GM12864 (cell line): ENCODE data around the gene LRSAM1.

ENCODE experiments used
- DNase-seq: peaks from one replicate; pipeline ENCODE4 v3.0.0-alpha.2; 2011; ENCODE audit warnings: low read depth
- H3K4me3 ChIP-seq: 2 replicates; pipeline ENCODE4 v1.5.1; 2011; ENCODE audit warnings: mild to moderate bottlenecking, low read depth, low read length, control low read depth
- TF ChIP-seq, protein P1 (sequence below): IDR thresholded peaks from 2 replicates; pipeline ENCODE4 v1.5.1; 2011; ENCODE audit warnings: low read depth, mild to moderate bottlenecking, moderate library complexity, low read length, control low read depth, inconsistent platforms; ENCODE audit errors: missing control alignments

Gene LRSAM1

DNA sequence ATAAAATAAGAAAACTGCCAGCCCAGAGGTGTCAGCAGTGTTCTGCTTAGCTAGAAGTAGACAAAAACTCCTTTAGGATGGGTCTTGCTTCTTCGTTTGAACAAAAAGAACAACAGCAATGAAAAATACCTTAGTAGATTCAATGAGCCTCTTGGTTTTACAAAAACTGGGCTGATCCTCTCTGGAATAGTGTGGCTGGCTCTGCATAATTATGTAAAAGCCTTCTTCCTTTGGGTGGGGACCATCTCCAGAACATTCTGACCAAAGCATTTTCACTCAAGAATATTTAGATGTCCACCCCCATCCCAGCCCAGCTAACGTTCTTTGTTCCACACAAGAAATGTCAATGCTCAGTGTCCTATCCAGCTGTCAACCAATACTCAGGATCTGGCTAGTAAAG, 63.2 kb downstream of the LRSAM1 start:
- TF ChIP-seq, protein P1, sequence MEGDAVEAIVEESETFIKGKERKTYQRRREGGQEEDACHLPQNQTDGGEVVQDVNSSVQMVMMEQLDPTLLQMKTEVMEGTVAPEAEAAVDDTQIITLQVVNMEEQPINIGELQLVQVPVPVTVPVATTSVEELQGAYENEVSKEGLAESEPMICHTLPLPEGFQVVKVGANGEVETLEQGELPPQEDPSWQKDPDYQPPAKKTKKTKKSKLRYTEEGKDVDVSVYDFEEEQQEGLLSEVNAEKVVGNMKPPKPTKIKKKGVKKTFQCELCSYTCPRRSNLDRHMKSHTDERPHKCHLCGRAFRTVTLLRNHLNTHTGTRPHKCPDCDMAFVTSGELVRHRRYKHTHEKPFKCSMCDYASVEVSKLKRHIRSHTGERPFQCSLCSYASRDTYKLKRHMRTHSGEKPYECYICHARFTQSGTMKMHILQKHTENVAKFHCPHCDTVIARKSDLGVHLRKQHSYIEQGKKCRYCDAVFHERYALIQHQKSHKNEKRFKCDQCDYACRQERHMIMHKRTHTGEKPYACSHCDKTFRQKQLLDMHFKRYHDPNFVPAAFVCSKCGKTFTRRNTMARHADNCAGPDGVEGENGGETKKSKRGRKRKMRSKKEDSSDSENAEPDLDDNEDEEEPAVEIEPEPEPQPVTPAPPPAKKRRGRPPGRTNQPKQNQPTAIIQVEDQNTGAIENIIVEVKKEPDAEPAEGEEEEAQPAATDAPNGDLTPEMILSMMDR = no peak

DNA sequence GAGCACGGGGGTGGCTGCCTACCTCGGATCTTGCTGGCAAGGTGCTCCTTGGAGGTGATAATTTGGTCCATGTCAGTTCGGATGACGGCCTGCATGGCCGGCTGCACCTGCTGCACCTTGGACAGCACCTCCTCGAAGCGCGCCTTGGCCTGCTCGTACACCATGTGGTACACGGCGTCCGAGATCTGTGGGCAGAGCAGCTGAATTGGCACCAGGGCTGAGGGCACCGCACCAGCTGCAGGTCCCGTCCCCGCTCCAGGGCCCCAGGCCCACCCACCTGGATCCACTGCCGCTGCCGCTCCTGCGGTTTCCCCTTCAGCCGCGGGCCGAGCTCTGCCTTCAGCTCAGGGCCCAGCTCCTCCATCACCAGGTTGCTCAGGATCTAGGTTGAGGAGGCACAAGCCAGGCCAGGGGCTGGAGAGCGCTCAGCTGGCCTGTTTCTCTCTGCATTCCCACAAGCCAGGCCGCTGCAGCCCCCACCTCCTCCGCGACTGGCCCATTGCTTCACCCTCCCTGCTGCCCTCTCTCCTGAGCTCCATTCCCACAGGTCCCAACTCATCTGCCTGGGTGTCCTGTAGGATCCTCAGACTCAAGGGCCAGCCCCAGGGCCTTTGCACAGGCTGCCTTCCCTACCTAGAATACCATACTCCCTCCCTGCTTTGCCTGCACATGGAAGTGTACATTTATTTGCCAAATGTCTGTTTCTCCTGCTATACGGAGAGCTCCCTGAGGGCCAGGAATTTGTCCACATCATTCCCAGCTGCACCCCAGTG, 65.7 kb downstream of the LRSAM1 start:
- TF ChIP-seq, protein P1 = no peak

More for the DNA sequence above, 63.2 kb downstream of the LRSAM1 start:
- no peak overlapping the region for H3K4me3 ChIP-seq
- no peak for DNase-seq

DNA sequence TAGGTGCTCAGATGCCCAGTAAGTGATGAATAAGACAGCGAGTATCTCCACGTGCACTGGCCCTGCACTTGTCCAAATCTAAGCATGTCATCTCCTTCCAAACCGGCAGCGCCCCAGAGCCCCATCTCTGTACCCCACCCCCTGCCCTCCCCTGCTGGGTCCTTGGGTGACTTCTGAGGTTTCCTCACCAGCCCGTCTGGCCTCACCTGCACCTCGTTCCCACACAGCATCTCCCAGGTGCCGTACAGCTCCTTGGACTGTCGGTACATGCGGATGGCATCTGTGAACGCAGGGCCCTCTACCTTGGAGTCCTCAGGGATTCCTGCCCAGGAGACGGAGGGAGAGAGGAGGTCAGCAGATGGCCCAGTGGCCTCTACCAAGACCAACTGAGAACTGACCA, 66.3 kb downstream of the LRSAM1 start:
- no peak overlapping the region for H3K4me3 ChIP-seq
- TF ChIP-seq, protein P1 = no peak
- DNase-seq = no peak

More for the DNA sequence above, 65.7 kb downstream of the LRSAM1 start:
- H3K4me3 ChIP-seq = no peak overlapping the region
- no peak for DNase-seq

DNA sequence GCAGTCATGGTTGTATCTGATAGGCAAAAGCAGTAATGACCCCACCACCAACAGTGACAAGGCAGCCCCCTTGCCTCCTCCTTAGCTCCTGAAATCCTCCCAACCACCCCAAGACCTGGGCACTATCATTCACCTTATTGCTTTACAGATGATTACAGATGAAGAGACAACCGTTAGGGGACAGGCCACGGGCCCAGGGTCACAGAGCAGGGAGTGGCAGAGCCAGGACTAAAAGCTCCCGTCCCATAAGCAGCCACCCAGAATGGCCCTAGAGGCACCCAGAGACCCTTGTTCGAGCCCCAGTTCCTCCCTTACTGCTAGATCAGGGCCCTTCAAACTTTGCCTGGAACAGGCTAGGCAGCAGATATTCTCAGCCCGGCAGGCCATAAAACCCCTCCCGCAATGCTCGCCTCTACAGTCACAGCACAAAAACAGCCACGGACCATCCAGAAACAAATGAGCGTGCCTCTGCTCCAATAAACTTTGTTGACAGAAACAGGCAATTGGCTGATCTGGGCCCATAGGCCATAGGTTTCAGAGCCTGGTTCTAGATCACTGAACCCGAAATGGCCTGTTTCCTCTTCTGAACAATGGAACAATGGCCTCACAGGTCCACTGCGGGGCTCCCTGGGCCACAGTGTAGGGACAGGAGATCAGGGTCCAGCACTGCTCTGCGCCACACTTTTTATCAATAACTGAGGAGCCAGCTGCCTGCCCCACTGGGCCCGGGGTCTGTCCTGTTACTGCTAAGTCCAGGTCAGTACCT, 67.0 kb downstream of the LRSAM1 start:
- TF ChIP-seq, protein P1 = no peak
- no peak overlapping the region for H3K4me3 ChIP-seq
- DNase-seq = no peak

DNA sequence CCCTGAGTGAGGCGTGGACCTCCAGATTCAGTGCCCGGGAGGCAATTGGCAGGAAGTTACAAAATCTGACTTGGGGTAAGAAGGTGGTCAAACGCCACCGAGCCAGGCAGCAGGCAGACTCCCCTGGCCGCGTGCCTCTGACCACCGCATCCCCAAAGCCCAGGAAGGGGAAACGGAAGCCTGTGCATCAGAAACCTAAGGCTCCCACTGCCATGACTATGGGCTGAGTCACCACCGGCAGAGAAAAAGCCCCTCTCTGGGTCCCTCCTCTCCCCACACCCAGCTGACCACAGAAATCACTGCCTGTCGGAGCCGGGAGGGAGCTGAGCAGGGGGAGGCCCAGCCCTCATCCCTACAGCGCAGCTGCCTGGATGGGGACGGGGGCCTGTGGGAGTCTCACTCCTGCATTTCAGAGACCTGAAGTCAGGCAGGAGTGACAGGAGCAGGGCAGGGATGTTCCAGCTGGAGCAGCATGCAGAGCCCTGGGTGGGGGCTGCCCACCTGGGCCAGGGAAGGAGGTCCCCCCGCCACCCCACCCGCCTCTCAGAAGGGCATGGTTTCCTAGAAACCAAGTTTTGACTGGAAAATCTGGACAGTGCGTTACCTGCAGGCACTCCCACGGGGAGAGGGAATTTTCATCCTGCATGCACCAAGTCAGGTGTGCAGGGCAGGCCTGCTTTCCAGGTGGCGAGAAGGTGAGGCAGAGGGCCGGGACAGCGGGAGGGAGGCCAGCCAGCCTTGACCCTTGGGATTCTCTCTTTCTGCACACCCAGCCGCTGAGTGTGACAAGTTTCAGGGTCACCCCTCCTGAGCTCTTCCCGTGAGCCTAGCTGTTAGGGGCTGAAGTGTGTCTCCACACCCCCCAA, 68.2 kb downstream of the LRSAM1 start:
- no peak for DNase-seq
- TF ChIP-seq, protein P1 = no peak
- H3K4me3 ChIP-seq = no peak overlapping the region

DNA sequence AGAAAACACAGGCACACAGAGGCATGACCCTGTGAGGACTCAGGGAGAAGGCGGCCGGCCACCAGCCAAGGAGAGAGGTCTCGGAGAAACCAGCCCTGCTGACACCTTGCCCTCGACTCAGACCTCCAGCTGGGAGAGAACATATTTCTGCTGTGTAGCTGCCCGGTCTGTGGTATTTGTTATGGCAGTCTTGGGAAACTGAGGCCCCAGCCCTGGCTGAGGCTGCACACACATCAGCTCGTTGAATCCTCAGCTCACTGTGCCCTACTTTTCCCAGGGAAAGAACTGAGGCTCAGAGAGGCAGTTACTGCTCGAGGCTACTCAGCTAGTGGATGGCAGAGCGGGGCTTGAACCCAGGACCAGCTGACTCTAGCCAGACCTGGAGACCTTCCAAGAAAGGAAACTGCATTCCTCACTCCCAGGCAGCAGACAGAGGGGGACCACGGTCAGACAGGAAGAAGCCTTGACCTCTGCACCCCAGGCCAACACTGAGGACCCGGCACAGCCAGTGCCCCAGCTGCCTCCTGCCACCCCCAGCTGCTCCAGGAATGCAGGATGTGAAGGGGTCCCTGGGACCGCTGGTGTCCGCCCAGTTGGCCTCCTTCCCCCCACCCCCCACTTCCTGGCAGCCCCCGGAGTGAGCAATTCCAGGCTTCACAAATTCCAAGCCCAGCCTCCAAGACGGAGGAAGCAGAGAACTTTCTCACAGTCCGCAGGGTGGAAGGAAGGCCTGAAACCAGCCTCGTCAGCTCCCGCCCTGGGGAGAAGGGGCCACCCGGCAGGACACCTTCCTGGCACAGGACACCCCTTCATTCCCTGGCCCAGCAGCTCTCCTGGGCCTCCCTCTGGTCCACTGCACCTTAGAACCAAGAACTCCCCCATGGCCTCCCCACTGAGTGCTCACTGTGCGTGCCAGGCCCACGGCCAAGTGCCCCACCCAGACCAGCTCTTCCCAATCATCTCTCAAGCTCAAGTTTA, 69.9 kb downstream of the LRSAM1 start:
- DNase-seq = no peak

More for the DNA sequence above, 69.9 kb downstream of the LRSAM1 start:
- no peak overlapping the region for H3K4me3 ChIP-seq
- TF ChIP-seq, protein P1 = no peak
